ENCODE data around the gene TTC16.

Gene TTC16

GRCh38 chr9:127715470-127716337, at the start of gene TTC16, which contains the start of gene PTRH1:
TTC16 (plus strand) TSS chr9:127716079; CDS start chr9:127716146, 67 bp downstream.
PTRH1 (minus strand) TSS chr9:127715663; CDS start chr9:127715639, 24 bp downstream.
- DNase-seq: peak; percentile 90

- no peak for DNase-seq
These were observed 48.6 kb upstream of the TTC16 start for GRCh38 chr9:127667127-127667844.

- no peak for DNase-seq
These were observed 48.0 kb upstream of the TTC16 start for GRCh38 chr9:127667906-127668305.

- no peak for DNase-seq
These were observed 42.6 kb upstream of the TTC16 start for GRCh38 chr9:127673234-127673633.

GRCh38 chr9:127676638-127677037, 39.2 kb upstream of the TTC16 start:
- DNase-seq: no peak

- no peak for DNase-seq
These were observed 36.4 kb upstream of the TTC16 start for GRCh38 chr9:127679506-127679905.

- no peak for DNase-seq
These were observed 35.7 kb upstream of the TTC16 start for GRCh38 chr9:127680226-127680625.

GRCh38 chr9:127680846-127681245, 35.0 kb upstream of the TTC16 start:
- DNase-seq: no peak

- no peak for DNase-seq
These were observed 33.3 kb upstream of the TTC16 start for GRCh38 chr9:127682351-127683136.

GRCh38 chr9:127683723-127684122, 32.2 kb upstream of the TTC16 start:
- DNase-seq: no peak

- no peak for DNase-seq
These were observed 31.3 kb upstream of the TTC16 start for GRCh38 chr9:127684576-127684975.

GRCh38 chr9:127686461-127687393, 29.2 kb upstream of the TTC16 start:
- DNase-seq: no peak

- no peak for DNase-seq
These were observed 26.4 kb upstream of the TTC16 start for GRCh38 chr9:127689329-127690000.

- no peak for DNase-seq
These were observed 25.1 kb upstream of the TTC16 start for GRCh38 chr9:127690735-127691134.

GRCh38 chr9:127692071-127692470, 23.8 kb upstream of the TTC16 start:
- DNase-seq: no peak

- no peak for DNase-seq
These were observed 22.7 kb upstream of the TTC16 start for GRCh38 chr9:127693143-127693542.

GRCh38 chr9:127693697-127694096, 22.2 kb upstream of the TTC16 start:
- no peak for DNase-seq

- no peak for DNase-seq
These were observed 20.8 kb upstream of the TTC16 start for GRCh38 chr9:127694890-127695720.

- no peak for DNase-seq
These were observed 18.3 kb upstream of the TTC16 start for GRCh38 chr9:127697575-127697974.

- DNase-seq: no peak
These were observed 17.5 kb upstream of the TTC16 start for GRCh38 chr9:127698386-127698785.

All from NCI-H1092 (cell line).